OCI-LY1 (cell line): ENCODE results near the gene BMP6.

Source experiments
- H2AFZ ChIP-seq: fragments of 200-600 bp; sonication (generic), shearing (Covaris generic); 2 replicates; pipeline ENCODE4 v1.6.0; 2014; ENCODE audit warnings: antibody characterized with exemption, mild to moderate bottlenecking, low read length
- H3F3A ChIP-seq: fragments of 200-600 bp; sonication (generic), shearing (Covaris generic); 2 replicates; pipeline ENCODE4 v1.6.0; 2014; ENCODE audit warnings: mild to moderate bottlenecking, antibody characterized with exemption, low read length, moderate library complexity; ENCODE audit not compliant: insufficient read depth
- H3K27ac ChIP-seq: fragments of 200-600 bp; sonication (generic); 2 replicates; pipeline ENCODE4 v1.5.1; 2014; ENCODE audit warnings: low read length, mixed run types, mild to moderate bottlenecking, low read depth; ENCODE audit not compliant: poor library complexity, severe bottlenecking
- H3K27me3 ChIP-seq: fragments of 200-600 bp; sonication (generic); 2 replicates; pipeline ENCODE4 v1.6.0; 2014; ENCODE audit warnings: antibody characterized with exemption, mild to moderate bottlenecking, low read length, moderate library complexity; ENCODE audit not compliant: insufficient read depth
- H3K36me3 ChIP-seq: fragments of 200-600 bp; sonication (generic); 2 replicates; pipeline ENCODE4 v1.6.1; 2014; ENCODE audit warnings: mild to moderate bottlenecking, antibody characterized with exemption, low read length, moderate library complexity, mixed read lengths; ENCODE audit not compliant: insufficient read depth
- H3K4me1 ChIP-seq: fragments of 200-600 bp; sonication (generic); 2 replicates; pipeline ENCODE4 v1.5.1; 2014; ENCODE audit warnings: mild to moderate bottlenecking, low read length, moderate library complexity; ENCODE audit not compliant: insufficient read depth, severe bottlenecking
- H3K4me2 ChIP-seq: fragments of 200-600 bp; sonication (generic), shearing (Covaris generic); 2 replicates; pipeline ENCODE4 v1.6.1; 2014; ENCODE audit warnings: low read length
- H3K4me3 ChIP-seq: fragments of 200-600 bp; sonication (generic); 2 replicates; pipeline ENCODE4 v1.5.1; 2014; ENCODE audit warnings: low read length, low read depth, mild to moderate bottlenecking, mixed read lengths; ENCODE audit not compliant: poor library complexity, severe bottlenecking
- H3K79me2 ChIP-seq: fragments of 200-600 bp; shearing (Covaris generic); 2 replicates; pipeline ENCODE4 v1.6.1; 2016; ENCODE audit warnings: mixed run types, low read length, mixed read lengths; ENCODE audit not compliant: insufficient read depth
- H3K9ac ChIP-seq: fragments of 200-600 bp; sonication (generic), shearing (Covaris generic); 2 replicates; pipeline ENCODE4 v1.6.1; 2014; ENCODE audit warnings: mild to moderate bottlenecking, low read length, mixed read lengths
- H3K9me2 ChIP-seq: fragments of 200-600 bp; sonication (generic), shearing (Covaris generic); 2 replicates; pipeline ENCODE4 v1.6.1; 2014; ENCODE audit warnings: low read depth, mild to moderate bottlenecking, low read length, mixed read lengths
- H3K9me3 ChIP-seq: fragments of 200-600 bp; shearing (Covaris generic); 2 replicates; pipeline ENCODE4 v1.6.1; 2014; ENCODE audit warnings: low read length, mixed read lengths
- H4K20me1 ChIP-seq: fragments of 200-600 bp; sonication (generic), shearing (Covaris generic); 2 replicates; pipeline ENCODE4 v1.6.0; 2016; ENCODE audit warnings: mild to moderate bottlenecking, low read length; ENCODE audit not compliant: insufficient read depth
- CTCF ChIP-seq: fragments of 200-600 bp; sonication (generic), shearing (Covaris generic); IDR thresholded peaks from 2 replicates; pipeline ENCODE4 v1.5.1; 2017; ENCODE audit warnings: mild to moderate bottlenecking, antibody characterized with exemption, low read length, moderate library complexity, mixed read lengths
- EZH2 ChIP-seq: fragments of 200-600 bp; sonication (generic), shearing (Covaris generic); IDR thresholded peaks from 2 replicates; pipeline ENCODE4 v1.8.0; 2017; ENCODE audit warnings: borderline replicate concordance, mixed run types, mild to moderate bottlenecking, antibody characterized with exemption, low read length, moderate library complexity, mixed read lengths

Gene BMP6

GRCh38 chr6:7701212-7701834 is 24.6 kb upstream of the BMP6 start:
- no peaks in the 10 kb centered on the region for H3K9me3 ChIP-seq
- no peak overlapping the region for H3K9ac ChIP-seq
- H3K4me1 ChIP-seq = no peaks in the 10 kb centered on the region
- no peak overlapping the region for H3K4me3 ChIP-seq
- no peaks in the 10 kb centered on the region for H4K20me1 ChIP-seq
- no peaks in the 10 kb centered on the region for H3K9me2 ChIP-seq
- H3K79me2 ChIP-seq = no peaks in the 10 kb centered on the region
- TF ChIP-seq EZH2 (no peak), CTCF (no peak)
- H3F3A ChIP-seq = no peaks in the 10 kb centered on the region
- no peak overlapping the region for H2AFZ ChIP-seq
- H3K36me3 ChIP-seq = no peaks in the 10 kb centered on the region
- H3K27me3 ChIP-seq = no peaks in the 10 kb centered on the region
- no peak overlapping the region for H3K27ac ChIP-seq
- H3K4me2 ChIP-seq = no peak overlapping the region

- TF ChIP-seq EZH2 (no peak), CTCF (no peak)
- H3K4me1 ChIP-seq = no peaks in the 10 kb centered on the region
- no peak overlapping the region for H3K4me3 ChIP-seq
- H3K9me2 ChIP-seq = no peaks in the 10 kb centered on the region
- no peaks in the 10 kb centered on the region for H3F3A ChIP-seq
- peaks cover 3% of the 10 kb centered on the region; the same call in 1 of the 2 replicates for H3K27me3 ChIP-seq
- H3K4me2 ChIP-seq = no peak overlapping the region
- no peak overlapping the region for H3K9ac ChIP-seq
- no peaks in the 10 kb centered on the region for H3K36me3 ChIP-seq
- H3K27ac ChIP-seq = no peak overlapping the region
- H2AFZ ChIP-seq = no peak overlapping the region
- no peaks in the 10 kb centered on the region for H4K20me1 ChIP-seq
- no peaks in the 10 kb centered on the region for H3K79me2 ChIP-seq
- H3K9me3 ChIP-seq = no peaks in the 10 kb centered on the region
These were observed 22.7 kb upstream of the BMP6 start for GRCh38 chr6:7703148-7703680.

- Histone ChIP-seq H3F3A (no peaks in the 10 kb centered on the region), H3K36me3 (no peaks in the 10 kb centered on the region), H3K9ac (no peak overlapping the region), H3K79me2 (no peaks in the 10 kb centered on the region), H4K20me1 (no peaks in the 10 kb centered on the region), H3K4me2 (no peak overlapping the region), H3K27ac (no peak overlapping the region), H3K4me1 (no peaks in the 10 kb centered on the region), H3K27me3 (peaks cover 3% of the 10 kb centered on the region; the same call in 1 of the 2 replicates), H2AFZ (no peak overlapping the region), H3K9me3 (no peaks in the 10 kb centered on the region), H3K4me3 (no peak overlapping the region), H3K9me2 (no peaks in the 10 kb centered on the region)
- TF ChIP-seq EZH2 (no peak), CTCF (no peak)
These were observed 20.4 kb upstream of the BMP6 start for GRCh38 chr6:7705483-7705882.
